GM13976 (cell line): Measurements from ENCODE around the gene ASPSCR1.
A peak's percentile ranks its signal among the peaks of the same experiment; 100 is the strongest.

Experiments
- DNase-seq: peaks from one replicate; pipeline ENCODE4 v3.0.0; 2012; ENCODE audit warnings: low spot score
- in situ Hi-C: fragments of 300-500 bp; cut with MboI; formaldehyde crosslinking; loops from one replicate; pipeline ENCODE4 v1.12.0; 2022; ENCODE audit warnings: low sequenced_read_pairs, mixed read lengths, inconsistent platforms; ENCODE audit not compliant: unreplicated experiment
- TF ChIP-seq, protein P1 (sequence below): IDR thresholded peaks from 2 replicates; pipeline ENCODE4 v1.5.1; 2012; ENCODE audit warnings: borderline replicate concordance, mild to moderate bottlenecking; ENCODE audit not compliant: insufficient read depth; ENCODE audit errors: extremely low read depth, missing control alignments, control extremely low read depth

The ASPSCR1 gene

DNA sequence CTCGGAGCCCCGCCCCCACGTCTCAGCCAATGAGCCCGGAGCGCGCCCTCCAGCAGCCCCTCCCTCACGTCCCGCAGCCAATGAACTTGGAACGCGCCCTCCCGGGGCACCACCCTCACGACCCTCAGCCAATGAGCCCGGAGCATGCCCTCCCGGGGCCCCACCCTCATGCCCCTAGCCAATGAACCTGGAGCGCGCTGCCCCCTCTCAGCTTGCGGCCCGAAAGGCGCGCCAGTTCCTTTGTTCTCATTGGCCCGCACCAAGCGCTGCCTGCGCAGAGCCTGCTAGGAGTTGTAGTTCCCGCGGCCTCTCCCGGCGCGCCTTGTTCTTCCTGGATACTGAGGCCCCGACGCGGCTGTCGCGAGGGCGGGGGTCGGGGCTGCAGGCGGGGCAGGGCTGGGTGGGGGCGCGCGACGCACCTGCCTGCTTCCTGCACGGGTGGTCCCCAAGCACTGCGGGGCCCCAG, 45.6 kb downstream of the ASPSCR1 start, which contains the start of gene LRRC45:
Gene LRRC45 (plus strand): TSS at position 325 of the 466 bp plus-strand sequence. CDS start 339 bp downstream, outside the sequence.
- in situ Hi-C loops, result loop anchor here (10.0 kb wide), 1 partner anchor 132 kb away; no protein-coding TSS in a partner anchor

DNA sequence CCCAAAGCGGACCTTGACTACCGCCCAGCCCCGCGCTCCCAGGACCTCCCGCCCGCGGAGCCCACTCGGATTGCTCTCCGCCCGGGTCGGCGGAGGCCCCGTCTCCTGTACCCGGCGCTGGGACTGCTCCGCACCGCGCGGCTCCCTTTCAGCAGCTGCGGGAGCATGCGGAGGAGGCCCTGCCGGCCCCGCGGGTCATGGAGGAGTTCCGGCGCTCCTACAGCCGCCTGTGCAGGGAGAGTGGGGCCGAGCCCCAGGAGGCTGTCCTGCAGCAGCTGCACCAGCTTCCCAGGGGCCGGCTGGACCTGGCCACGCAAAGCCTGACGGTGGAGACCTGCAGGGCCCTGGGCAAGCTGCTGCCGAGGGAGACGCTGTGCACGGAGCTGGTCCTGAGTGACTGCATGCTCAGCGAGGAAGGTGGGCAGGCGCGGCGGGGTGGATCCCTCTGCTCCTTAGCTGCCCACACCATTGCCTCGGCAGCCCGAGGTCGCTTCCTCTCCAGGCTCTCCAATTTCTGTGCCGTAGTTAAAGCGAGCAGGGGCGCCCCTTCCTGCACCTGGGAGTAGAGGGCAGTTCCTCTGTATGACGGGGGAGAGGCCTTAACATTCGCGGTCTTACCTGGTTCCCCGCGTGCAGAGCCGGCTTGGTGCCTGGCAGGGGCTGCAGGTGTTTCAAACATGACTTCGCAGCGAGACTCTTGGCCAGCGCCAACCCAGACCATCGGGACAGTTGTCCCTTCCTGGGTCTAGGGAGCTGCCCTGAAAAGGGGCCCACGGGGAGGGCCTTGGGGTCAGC, 46.2 kb downstream of the ASPSCR1 start:
- TF ChIP-seq, protein P1, sequence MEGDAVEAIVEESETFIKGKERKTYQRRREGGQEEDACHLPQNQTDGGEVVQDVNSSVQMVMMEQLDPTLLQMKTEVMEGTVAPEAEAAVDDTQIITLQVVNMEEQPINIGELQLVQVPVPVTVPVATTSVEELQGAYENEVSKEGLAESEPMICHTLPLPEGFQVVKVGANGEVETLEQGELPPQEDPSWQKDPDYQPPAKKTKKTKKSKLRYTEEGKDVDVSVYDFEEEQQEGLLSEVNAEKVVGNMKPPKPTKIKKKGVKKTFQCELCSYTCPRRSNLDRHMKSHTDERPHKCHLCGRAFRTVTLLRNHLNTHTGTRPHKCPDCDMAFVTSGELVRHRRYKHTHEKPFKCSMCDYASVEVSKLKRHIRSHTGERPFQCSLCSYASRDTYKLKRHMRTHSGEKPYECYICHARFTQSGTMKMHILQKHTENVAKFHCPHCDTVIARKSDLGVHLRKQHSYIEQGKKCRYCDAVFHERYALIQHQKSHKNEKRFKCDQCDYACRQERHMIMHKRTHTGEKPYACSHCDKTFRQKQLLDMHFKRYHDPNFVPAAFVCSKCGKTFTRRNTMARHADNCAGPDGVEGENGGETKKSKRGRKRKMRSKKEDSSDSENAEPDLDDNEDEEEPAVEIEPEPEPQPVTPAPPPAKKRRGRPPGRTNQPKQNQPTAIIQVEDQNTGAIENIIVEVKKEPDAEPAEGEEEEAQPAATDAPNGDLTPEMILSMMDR, result no peak
- in situ Hi-C loops, result loop anchor here (10.0 kb wide), 1 partner anchor 131 kb away; no protein-coding TSS in a partner anchor
- DNase-seq, result no peak

More for the DNA sequence above, 45.6 kb downstream of the ASPSCR1 start, which contains the start of gene LRRC45:
- peak; percentile 99 for DNase-seq
- TF ChIP-seq, protein P1, result no peak

DNA sequence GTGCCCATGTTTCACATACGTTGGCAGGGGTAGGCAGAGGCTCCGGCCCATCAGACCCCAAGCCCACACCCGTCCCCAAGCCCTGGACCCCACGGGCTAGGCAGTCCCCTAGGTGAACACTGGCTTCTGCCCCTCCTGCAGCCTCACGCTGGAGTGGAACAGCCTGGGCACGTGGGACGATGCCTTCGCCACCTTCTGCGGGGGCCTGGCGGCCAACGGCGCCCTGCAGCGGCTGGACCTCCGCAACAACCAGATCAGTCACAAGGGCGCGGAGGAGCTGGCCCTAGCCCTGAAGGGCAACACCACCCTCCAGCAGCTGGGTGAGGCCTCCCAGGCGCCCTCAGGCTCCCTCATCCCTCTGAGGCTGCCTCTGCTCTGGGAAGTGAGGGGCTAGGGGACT, 47.4 kb downstream of the ASPSCR1 start:
- in situ Hi-C loops, result loop anchor here (10.0 kb wide), 1 partner anchor 130 kb away; no protein-coding TSS in a partner anchor
- TF ChIP-seq, protein P1, result no peak

DNA sequence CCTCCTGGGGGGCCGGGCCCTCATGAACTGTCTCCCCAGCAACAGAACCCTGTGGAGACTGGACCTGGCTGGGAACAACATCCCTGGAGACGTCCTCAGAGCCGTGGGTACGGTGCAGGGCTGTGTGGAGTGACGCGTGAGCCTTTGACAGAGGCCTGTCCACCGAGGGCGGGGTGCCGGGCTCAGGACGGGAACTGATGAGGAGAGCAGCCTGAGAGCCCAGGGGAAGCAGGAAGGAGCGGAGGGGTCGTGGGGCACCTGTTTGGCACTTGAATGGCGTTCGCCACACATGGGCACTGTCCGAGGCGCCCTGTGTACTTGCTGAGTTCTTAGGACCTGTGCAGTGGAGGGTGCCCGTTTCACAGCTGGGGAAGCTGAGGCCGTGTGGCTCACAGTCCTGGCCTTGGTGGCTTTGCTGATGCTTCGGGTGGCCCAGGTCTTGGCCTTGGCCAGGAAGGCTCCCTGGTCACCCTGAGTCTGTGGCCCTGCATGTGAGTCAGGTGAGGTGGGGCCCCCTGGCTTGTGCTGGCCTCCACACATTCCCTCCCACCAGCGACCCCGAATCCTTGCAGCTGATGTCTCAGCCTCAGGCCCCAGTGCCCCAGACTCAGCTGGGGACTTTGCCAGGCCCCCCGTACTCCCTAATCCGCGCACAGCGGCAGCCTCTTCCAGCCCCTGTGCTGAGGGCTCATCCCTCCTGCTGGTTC, 48.1 kb downstream of the ASPSCR1 start:
- in situ Hi-C loops, result loop anchor here (10.0 kb wide), 1 partner anchor 129 kb away; no protein-coding TSS in a partner anchor
- DNase-seq, result no peak
- TF ChIP-seq, protein P1, result no peak

More for the DNA sequence above, 47.4 kb downstream of the ASPSCR1 start:
- DNase-seq, result no peak

DNA sequence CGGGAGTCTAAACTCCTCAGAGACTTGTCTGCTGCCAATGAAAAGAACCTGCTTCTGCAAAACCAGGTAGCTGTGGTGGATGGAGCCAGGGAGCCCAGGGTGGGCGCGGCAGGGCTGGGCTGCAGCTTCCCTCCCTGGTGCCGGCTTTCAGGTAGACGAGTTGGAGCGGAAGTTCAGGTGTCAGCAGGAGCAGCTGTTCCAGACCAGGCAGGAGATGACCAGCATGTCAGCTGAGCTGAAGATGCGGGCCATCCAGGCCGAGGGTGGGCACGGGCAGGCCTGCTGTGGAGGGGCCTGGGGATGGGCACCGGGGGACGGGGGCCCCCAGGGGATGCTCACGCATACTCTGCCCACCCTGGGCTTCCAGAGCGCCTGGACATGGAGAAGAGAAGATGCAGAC, 50.8 kb downstream of the ASPSCR1 start:
- in situ Hi-C loops, result loop anchor here (10.0 kb wide), 1 partner anchor 127 kb away; no protein-coding TSS in a partner anchor
- DNase-seq, result no peak
- TF ChIP-seq, protein P1, result no peak

DNA sequence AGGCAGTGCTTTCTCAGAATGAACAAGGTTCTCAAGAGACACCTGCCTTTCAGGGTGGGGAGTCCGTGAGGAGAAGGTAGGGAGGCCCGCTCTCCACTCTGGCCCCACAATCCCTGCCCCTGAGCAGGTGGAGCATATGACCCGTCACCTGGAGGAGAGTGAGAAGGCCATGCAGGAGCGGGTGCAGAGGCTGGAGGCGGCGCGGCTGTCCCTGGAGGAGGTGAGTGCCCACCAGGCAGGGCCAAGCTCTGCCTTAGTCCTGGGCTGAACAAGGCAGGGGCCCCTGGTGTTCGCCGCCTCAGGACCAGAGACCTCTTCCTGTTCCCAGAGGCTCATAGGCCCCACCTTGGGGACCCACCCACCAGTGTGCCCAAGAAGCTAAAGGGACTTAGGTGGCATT, 51.5 kb downstream of the ASPSCR1 start:
- no peak for DNase-seq
- TF ChIP-seq, protein P1, result no peak
- in situ Hi-C loops, result loop anchor here (10.0 kb wide), 1 partner anchor 126 kb away; no protein-coding TSS in a partner anchor
